IMR-90 (cell line): Measurements from ENCODE around the gene VSIG10L. TPM values are rescaled to one million over a fixed set of nuclear protein-coding genes. Genes with fewer than 3 reads are reported as not detected.

Experiments used
- ATAC-seq: fragments of 200-7000 bp; cut with Tn5 transposase; 2 replicates; pipeline ENCODE4 v1.9.1; 2020; ENCODE audit warnings: low read depth, mild to moderate bottlenecking, moderate library complexity
- BruUV-seq: library from RNA; stranded (reverse); fragments of 400-500 nt; replicated peaks from 2 replicates; lab custom pipeline; 2021; lab: Mats Ljungman, UMichigan
- CTCF ChIA-PET: fragments of 300-600 bp; formaldehyde crosslinking; extraction: SDS; loops from one replicate; lab custom pipeline; 2021; ENCODE audit warnings: antibody characterized with exemption; lab: Yijun Ruan, JAX
- POLR2A ChIA-PET: fragments of 300-600 bp; sonication (Branson Sonifier 250); formaldehyde crosslinking; loops from one replicate; lab custom pipeline; 2022; ENCODE audit warnings: antibody characterized with exemption; ENCODE audit not compliant: unreplicated experiment; lab: Charles Lee
- DNase-seq: peaks from one replicate; pipeline ENCODE4 v3.0.0; 2013
- H2AFZ ChIP-seq: replicated peaks from 2 replicates; pipeline ENCODE3; 2013; ENCODE audit warnings: low read length, mild to moderate bottlenecking; ENCODE audit not compliant: poor library complexity
- H2AK5ac ChIP-seq: 2 replicates; pipeline ENCODE4 v1.6.1; 2013; ENCODE audit warnings: low read depth, low read length, inconsistent platforms
- H2AK9ac ChIP-seq: replicated peaks from 2 replicates; pipeline ENCODE3; 2013; ENCODE audit warnings: mild to moderate bottlenecking, low read depth, low read length, moderate library complexity; ENCODE audit not compliant: poor library complexity
- H2BK120ac ChIP-seq: 2 replicates; pipeline ENCODE4 v1.6.1; 2013; ENCODE audit warnings: low read depth, low read length, inconsistent platforms
- H2BK15ac ChIP-seq: 3 replicates; pipeline ENCODE4 v1.6.1; 2013; ENCODE audit warnings: low read depth, low read length, inconsistent platforms
- H2BK20ac ChIP-seq: 2 replicates; pipeline ENCODE4 v1.6.1; 2013; ENCODE audit warnings: low read depth, mild to moderate bottlenecking, inconsistent platforms, low read length, moderate library complexity
- H2BK5ac ChIP-seq: 2 replicates; pipeline ENCODE4 v1.6.1; 2013; ENCODE audit warnings: mild to moderate bottlenecking, low read depth, low read length, inconsistent platforms; ENCODE audit not compliant: poor library complexity, severe bottlenecking
- H3K14ac ChIP-seq: replicated peaks from 2 replicates; pipeline ENCODE4 v1.6.1; 2013; ENCODE audit warnings: low read depth, low read length, inconsistent platforms
- H3K18ac ChIP-seq: 2 replicates; pipeline ENCODE4 v1.6.1; 2013; ENCODE audit warnings: low read depth, low read length, control low read depth
- H3K23ac ChIP-seq: 2 replicates; pipeline ENCODE4 v1.6.1; 2013; ENCODE audit warnings: low read depth, low read length, inconsistent platforms
- H3K27ac ChIP-seq: 2 replicates; pipeline ENCODE4 v1.5.1; 2013; ENCODE audit warnings: mild to moderate bottlenecking, control low read depth, low read length; ENCODE audit not compliant: insufficient read depth
- H3K27me3 ChIP-seq: 2 replicates; pipeline ENCODE4 v1.6.1; 2013; ENCODE audit warnings: low read length; ENCODE audit not compliant: control insufficient read depth, insufficient read depth
- H3K36me3 ChIP-seq: 2 replicates; pipeline ENCODE4 v1.6.1; 2013; ENCODE audit warnings: low read length, mixed read lengths; ENCODE audit not compliant: control insufficient read depth, insufficient read depth
- H3K4ac ChIP-seq: 2 replicates; pipeline ENCODE4 v1.6.1; 2013; ENCODE audit warnings: low read depth, low read length, inconsistent platforms
- H3K4me1 ChIP-seq: 2 replicates; pipeline ENCODE4 v1.6.1; 2013; ENCODE audit warnings: low read length, mixed read lengths; ENCODE audit not compliant: control insufficient read depth, insufficient read depth
- H3K4me2 ChIP-seq: 2 replicates; pipeline ENCODE4 v1.6.1; 2013; ENCODE audit warnings: low read depth, mild to moderate bottlenecking, control low read depth, low read length, moderate library complexity
- H3K4me3 ChIP-seq: 2 replicates; pipeline ENCODE4 v1.5.1; 2013; ENCODE audit warnings: low read depth, mild to moderate bottlenecking, control low read depth, low read length, moderate library complexity; ENCODE audit not compliant: insufficient read depth
- H3K56ac ChIP-seq: 2 replicates; pipeline ENCODE4 v1.6.1; 2013; ENCODE audit warnings: low read length, inconsistent platforms; ENCODE audit not compliant: insufficient read depth; ENCODE audit errors: extremely low read depth
- H3K79me1 ChIP-seq, 2 experiments: 2 replicates each; pipeline ENCODE4 v1.6.1; 2013; ENCODE audit warnings: low read length in 2 of 2, inconsistent platforms in 1 of 2, low read depth in 1 of 2
- H3K9ac ChIP-seq: 2 replicates; pipeline ENCODE4 v1.6.1; 2013; ENCODE audit warnings: low read depth, low read length, control low read depth
- H3K9me1 ChIP-seq: 2 replicates; pipeline ENCODE4 v1.6.1; 2013; ENCODE audit warnings: low read length, inconsistent platforms; ENCODE audit not compliant: insufficient read depth
- H3K9me3 ChIP-seq: 2 replicates; pipeline ENCODE4 v1.6.1; 2013; ENCODE audit warnings: low read length; ENCODE audit not compliant: control insufficient read depth, insufficient read depth
- H4K20me1 ChIP-seq: 2 replicates; pipeline ENCODE4 v1.6.1; 2013; ENCODE audit warnings: low read length, inconsistent platforms; ENCODE audit not compliant: insufficient read depth
- H4K5ac ChIP-seq: 2 replicates; pipeline ENCODE4 v1.6.1; 2013; ENCODE audit warnings: mild to moderate bottlenecking, low read depth, low read length, control low read depth
- H4K8ac ChIP-seq, 2 experiments: 2 replicates each; pipeline ENCODE4 v1.6.1; 2013; ENCODE audit warnings: low read depth in 2 of 2, low read length in 2 of 2, control low read depth in 1 of 2, inconsistent platforms in 1 of 2
- H4K91ac ChIP-seq: 2 replicates; pipeline ENCODE4 v1.6.1; 2013; ENCODE audit warnings: low read depth, low read length, inconsistent platforms; ENCODE audit not compliant: insufficient read depth
- BHLHE40 ChIP-seq: fragments of 150-350 bp; IDR thresholded peaks from 2 replicates; pipeline ENCODE4 v1.6.1; 2016; ENCODE audit warnings: mild to moderate bottlenecking, low read depth, low read length
- CEBPB ChIP-seq: IDR thresholded peaks from 2 replicates; pipeline ENCODE4 v1.6.1; 2012; ENCODE audit warnings: low read depth, low read length, improper control_type of control experiment
- CHD1 ChIP-seq: IDR thresholded peaks from 2 replicates; pipeline ENCODE4 v1.6.1; 2012; ENCODE audit warnings: low read depth, low read length, improper control_type of control experiment
- FOS ChIP-seq: fragments of 150-350 bp; IDR thresholded peaks from 2 replicates; pipeline ENCODE4 v1.6.1; 2016; ENCODE audit warnings: low read depth, low read length
- MAFK ChIP-seq: IDR thresholded peaks from 2 replicates; pipeline ENCODE4 v1.6.1; 2012; ENCODE audit warnings: low read depth, low read length, improper control_type of control experiment
- MAZ ChIP-seq: IDR thresholded peaks from 2 replicates; pipeline ENCODE4 v1.6.1; 2012; ENCODE audit warnings: low read depth, mild to moderate bottlenecking, low read length, improper control_type of control experiment, moderate library complexity, borderline replicate concordance
- MXI1 ChIP-seq: IDR thresholded peaks from 2 replicates; pipeline ENCODE4 v1.6.1; 2012; ENCODE audit warnings: low read depth, mild to moderate bottlenecking, low read length, moderate library complexity, borderline replicate concordance
- NFE2L2 ChIP-seq: fragments of 150-350 bp; IDR thresholded peaks from 2 replicates; pipeline ENCODE4 v1.6.1; 2016; ENCODE audit warnings: low read depth, mild to moderate bottlenecking, low read length
- POLR2A ChIP-seq: IDR thresholded peaks from 2 replicates; pipeline ENCODE4 v1.6.1; 2012; ENCODE audit warnings: mild to moderate bottlenecking, low read depth, low read length
- RAD21 ChIP-seq: IDR thresholded peaks from 2 replicates; pipeline ENCODE4 v1.6.1; 2012; ENCODE audit warnings: low read length, improper control_type of control experiment
- RCOR1 ChIP-seq: IDR thresholded peaks from 2 replicates; pipeline ENCODE4 v1.6.1; 2012; ENCODE audit warnings: mild to moderate bottlenecking, low read length, improper control_type of control experiment; ENCODE audit not compliant: insufficient replicate concordance
- RFX5 ChIP-seq: IDR thresholded peaks from 2 replicates; pipeline ENCODE4 v1.8.0; 2012; ENCODE audit warnings: low read depth, mild to moderate bottlenecking, low read length, moderate library complexity
- SMC3 ChIP-seq: fragments of 150-350 bp; IDR thresholded peaks from 2 replicates; pipeline ENCODE4 v1.6.1; 2016; ENCODE audit warnings: low read depth, mild to moderate bottlenecking, antibody characterized with exemption, low read length, moderate library complexity
- WGBS, 2 experiments: methylation state at CpG; one replicate each; pipeline versions ENCODE4 v1.1.5 to v1.1.7; 2013; ENCODE audit warnings: missing lambda C conversion rate in 2 of 2; ENCODE audit not compliant: insufficient read length in 1 of 2; ENCODE audit errors: extremely low coverage in 2 of 2; 5-methylcytosine and 5-hydroxymethylcytosine counted together
- dilution Hi-C: fragments of 300-500 bp; cut with HindIII; formaldehyde crosslinking; loops from one replicate; pipeline ENCODE4 v1.14.3; 2018; ENCODE audit warnings: low sequenced_read_pairs; ENCODE audit not compliant: unreplicated experiment
- in situ Hi-C: fragments of 300-500 bp; cut with MboI; formaldehyde crosslinking; loops from 3 replicates; pipeline ENCODE4 v1.14.3; 2019; ENCODE audit warnings: low sequenced_read_pairs, inconsistent platforms, mixed read lengths
- intact Hi-C: fragments of 100-400 bp; cut with micrococcal nuclease; formaldehyde crosslinking; loops from 2 replicates; pipeline ENCODE4 v1.10.0; 2022
- polyA plus RNA-seq, 3 experiments: library from polyadenylated mRNA; depleted of rRNA; stranded (reverse); fragments of >200 nt; gene quantifications; 2 replicates each; pipeline ENCODE4 v1.2.3, GENCODE V29; 2012; ENCODE audit warnings: low replicate concordance in 1 of 3
- total RNA-seq: library from RNA; depleted of rRNA; stranded (reverse); fragments of >200 nt; gene quantifications from 2 replicates; pipeline ENCODE4 v1.2.3, GENCODE V29; 2012
- TF ChIP-seq, protein P1 (sequence below): conservative IDR thresholded peaks from 2 replicates; pipeline ENCODE4 v1.5.1; 2012; ENCODE audit warnings: mild to moderate bottlenecking, low read depth, low read length, improper control_type of control experiment
- TF ChIP-seq, protein P2 (sequence below): fragments of 150-350 bp; IDR thresholded peaks from 2 replicates; pipeline ENCODE4 v1.6.1; 2016; ENCODE audit warnings: low read depth, mild to moderate bottlenecking, low read length, moderate library complexity, borderline replicate concordance
- TF ChIP-seq, protein P3 (sequence below): fragments of 150-350 bp; IDR thresholded peaks from 2 replicates; pipeline ENCODE4 v1.6.1; 2017; ENCODE audit warnings: mild to moderate bottlenecking, antibody characterized with exemption, low read length, low read depth

Gene VSIG10L
- total and polyA plus RNA-seq, 2 of the 4 experiments (the other 2 are of a cell fraction) = 0.18 to 1.2 TPM

DNA sequence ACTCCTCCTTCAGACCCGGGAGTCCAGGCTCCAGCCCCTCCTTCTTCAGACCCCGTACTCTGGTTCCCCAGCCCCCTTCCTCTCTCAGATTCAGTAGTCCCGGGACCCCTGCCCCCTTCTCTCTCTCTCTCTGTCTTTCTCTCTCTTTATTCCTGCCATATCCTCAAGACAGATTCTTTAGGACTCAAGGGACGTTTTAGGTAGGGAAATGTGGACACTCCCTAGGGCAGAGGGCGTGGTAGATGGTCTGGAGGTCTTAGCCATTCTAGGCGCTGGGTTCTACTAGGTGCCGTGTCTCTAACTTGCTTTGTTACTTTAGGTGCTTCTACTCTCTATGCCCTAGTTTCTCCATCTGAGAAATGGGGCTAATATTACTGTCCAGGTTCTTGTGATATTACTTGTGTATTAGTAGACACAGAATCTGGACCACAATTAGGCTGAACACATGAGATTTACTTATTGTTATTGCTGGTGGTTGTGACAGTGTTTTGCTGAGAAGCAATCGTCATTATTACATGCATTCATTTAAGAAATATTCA lies 49.2 kb upstream of the VSIG10L start:
- Histone ChIP-seq H2AK5ac (no peak overlapping the region), H4K8ac (no peak overlapping the region; a peak in 1 of 4 replicates), H3K79me1 (0 out of 4 replicates have a peak, but pooled peaks cover 0 to 6% of the 10 kb centered on the region in 2 experiments), H2AK9ac (no peak overlapping the region), H2BK120ac (no peak overlapping the region), H3K4me3 (no peak overlapping the region), H4K91ac (no peak overlapping the region), H3K27ac (no peak overlapping the region), H3K56ac (no peak overlapping the region), H3K9me3 (no peaks in the 10 kb centered on the region), H3K9me1 (no peaks in the 10 kb centered on the region; the same call in 1 of the 2 replicates), H2BK15ac (no peak overlapping the region), H4K5ac (no peak overlapping the region; the same call in 1 of the 2 replicates), H3K4ac (no peak overlapping the region), H3K4me2 (no peak overlapping the region), H4K20me1 (no peaks in the 10 kb centered on the region), H3K14ac (no peak overlapping the region), H3K27me3 (no peaks in the 10 kb centered on the region), H3K4me1 (no peaks in the 10 kb centered on the region), H2AFZ (peak overlapping the region; percentile 41), H2BK5ac (no peak overlapping the region), H3K9ac (no peak overlapping the region), H3K23ac (no peak overlapping the region), H3K18ac (no peak overlapping the region), H2BK20ac (no peak overlapping the region), H3K36me3 (no peaks in the 10 kb centered on the region)
- no peak for TF ChIP-seq POLR2A
- no peak for TF ChIP-seq MAFK
- TF ChIP-seq, protein P1, sequence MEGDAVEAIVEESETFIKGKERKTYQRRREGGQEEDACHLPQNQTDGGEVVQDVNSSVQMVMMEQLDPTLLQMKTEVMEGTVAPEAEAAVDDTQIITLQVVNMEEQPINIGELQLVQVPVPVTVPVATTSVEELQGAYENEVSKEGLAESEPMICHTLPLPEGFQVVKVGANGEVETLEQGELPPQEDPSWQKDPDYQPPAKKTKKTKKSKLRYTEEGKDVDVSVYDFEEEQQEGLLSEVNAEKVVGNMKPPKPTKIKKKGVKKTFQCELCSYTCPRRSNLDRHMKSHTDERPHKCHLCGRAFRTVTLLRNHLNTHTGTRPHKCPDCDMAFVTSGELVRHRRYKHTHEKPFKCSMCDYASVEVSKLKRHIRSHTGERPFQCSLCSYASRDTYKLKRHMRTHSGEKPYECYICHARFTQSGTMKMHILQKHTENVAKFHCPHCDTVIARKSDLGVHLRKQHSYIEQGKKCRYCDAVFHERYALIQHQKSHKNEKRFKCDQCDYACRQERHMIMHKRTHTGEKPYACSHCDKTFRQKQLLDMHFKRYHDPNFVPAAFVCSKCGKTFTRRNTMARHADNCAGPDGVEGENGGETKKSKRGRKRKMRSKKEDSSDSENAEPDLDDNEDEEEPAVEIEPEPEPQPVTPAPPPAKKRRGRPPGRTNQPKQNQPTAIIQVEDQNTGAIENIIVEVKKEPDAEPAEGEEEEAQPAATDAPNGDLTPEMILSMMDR = no peak
- TF ChIP-seq, protein P2, sequence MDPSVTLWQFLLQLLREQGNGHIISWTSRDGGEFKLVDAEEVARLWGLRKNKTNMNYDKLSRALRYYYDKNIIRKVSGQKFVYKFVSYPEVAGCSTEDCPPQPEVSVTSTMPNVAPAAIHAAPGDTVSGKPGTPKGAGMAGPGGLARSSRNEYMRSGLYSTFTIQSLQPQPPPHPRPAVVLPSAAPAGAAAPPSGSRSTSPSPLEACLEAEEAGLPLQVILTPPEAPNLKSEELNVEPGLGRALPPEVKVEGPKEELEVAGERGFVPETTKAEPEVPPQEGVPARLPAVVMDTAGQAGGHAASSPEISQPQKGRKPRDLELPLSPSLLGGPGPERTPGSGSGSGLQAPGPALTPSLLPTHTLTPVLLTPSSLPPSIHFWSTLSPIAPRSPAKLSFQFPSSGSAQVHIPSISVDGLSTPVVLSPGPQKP = no peak
- no peak for TF ChIP-seq SMC3
- no peak for TF ChIP-seq CEBPB
- TF ChIP-seq, protein P3, sequence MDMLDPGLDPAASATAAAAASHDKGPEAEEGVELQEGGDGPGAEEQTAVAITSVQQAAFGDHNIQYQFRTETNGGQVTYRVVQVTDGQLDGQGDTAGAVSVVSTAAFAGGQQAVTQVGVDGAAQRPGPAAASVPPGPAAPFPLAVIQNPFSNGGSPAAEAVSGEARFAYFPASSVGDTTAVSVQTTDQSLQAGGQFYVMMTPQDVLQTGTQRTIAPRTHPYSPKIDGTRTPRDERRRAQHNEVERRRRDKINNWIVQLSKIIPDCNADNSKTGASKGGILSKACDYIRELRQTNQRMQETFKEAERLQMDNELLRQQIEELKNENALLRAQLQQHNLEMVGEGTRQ = no peak
- TF ChIP-seq MXI1 = no peak
- TF ChIP-seq BHLHE40 = no peak
- TF ChIP-seq NFE2L2 = no peak
- TF ChIP-seq RFX5 = no peak
- no peak for TF ChIP-seq FOS
- TF ChIP-seq CHD1 = no peak
- no peak for TF ChIP-seq RCOR1
- no peak for TF ChIP-seq MAZ
- TF ChIP-seq RAD21 = no peak
- in situ Hi-C loops (no loop called here), intact Hi-C loops (no loop called here), dilution Hi-C loops (no loop called here)
- BruUV-seq = no TSS peak
- POLR2A ChIA-PET = no interaction called here
- DNase-seq (no peak), ATAC-seq (no peak)
- WGBS, 2 experiments = 25% methylated on average over 2 of the region's 8 CpGs; no CpG with 5 or more reads in 1 of the 2 experiments
- CTCF ChIA-PET = no interaction called here
